Neural cell (in vitro differentiated cells): ENCODE results near the gene CNOT2. TPM values are rescaled to one million over a fixed set of nuclear protein-coding genes. Genes with fewer than 3 reads are reported as not detected.

Experiments
- H2AFZ ChIP-seq: fragments of 200-600, 300-800 bp; sonication (generic), shearing (Covaris generic); 2 replicates; pipeline ENCODE4 v1.6.0; 2014; ENCODE audit warnings: low read depth, mild to moderate bottlenecking, antibody characterized with exemption, low read length, moderate library complexity
- H3F3A ChIP-seq: fragments of 200-600 bp; shearing (Covaris generic); 2 replicates; pipeline ENCODE4 v1.6.1; 2016; ENCODE audit warnings: mild to moderate bottlenecking, moderate library complexity, mixed read lengths, antibody characterized with exemption, low read length; ENCODE audit not compliant: insufficient read depth, poor library complexity, severe bottlenecking
- H3K27ac ChIP-seq: fragments of 200-600, 300-800 bp; sonication (generic), shearing (Covaris generic); 2 replicates; pipeline ENCODE4 v1.5.1; 2014; ENCODE audit warnings: mild to moderate bottlenecking, low read length, moderate library complexity
- H3K27me3 ChIP-seq: fragments of 300-800, 200-600 bp; sonication (generic), shearing (Covaris generic); 2 replicates; pipeline ENCODE4 v1.6.0; 2014; ENCODE audit warnings: mild to moderate bottlenecking, low read depth, low read length, moderate library complexity; ENCODE audit not compliant: insufficient read depth
- H3K36me3 ChIP-seq: fragments of 300-800, 200-600 bp; sonication (generic), shearing (Covaris generic); 2 replicates; pipeline ENCODE4 v1.5.1; 2014; ENCODE audit warnings: mild to moderate bottlenecking, antibody characterized with exemption, low read length, moderate library complexity; ENCODE audit not compliant: insufficient read depth
- H3K4me2 ChIP-seq: fragments of 300-800, 200-600 bp; sonication (generic), shearing (Covaris generic); 2 replicates; pipeline ENCODE4 v1.6.0; 2014; ENCODE audit warnings: mild to moderate bottlenecking, low read length
- H3K4me3 ChIP-seq: fragments of 300-800, 200-600 bp; sonication (generic), shearing (Covaris generic); 2 replicates; pipeline ENCODE4 v1.5.1; 2014; ENCODE audit warnings: mild to moderate bottlenecking, low read length, moderate library complexity
- H3K79me2 ChIP-seq: fragments of 200-600 bp; shearing (Covaris generic); replicated peaks from 2 replicates; pipeline ENCODE4 v1.6.0; 2014; ENCODE audit warnings: mild to moderate bottlenecking, low read length, moderate library complexity; ENCODE audit not compliant: insufficient read depth
- H3K9ac ChIP-seq: fragments of 300-800, 200-600 bp; sonication (generic), shearing (Covaris generic); 2 replicates; pipeline ENCODE4 v1.6.1; 2016; ENCODE audit warnings: mild to moderate bottlenecking, low read length, mixed read lengths
- H3K9me2 ChIP-seq: fragments of 200-600 bp; shearing (Covaris generic); 2 replicates; pipeline ENCODE4 v1.6.1; 2016; ENCODE audit warnings: mild to moderate bottlenecking, low read length, mixed read lengths; ENCODE audit not compliant: insufficient read depth
- H3K9me3 ChIP-seq: fragments of 200-600, 300-800 bp; sonication (generic), shearing (Covaris generic); 2 replicates; pipeline ENCODE4 v1.6.1; 2016; ENCODE audit warnings: mild to moderate bottlenecking, mixed run types, low read length, moderate library complexity, mixed read lengths
- H4K20me1 ChIP-seq: fragments of 200-600 bp; shearing (Covaris generic); 2 replicates; pipeline ENCODE4 v1.6.1; 2016; ENCODE audit warnings: mild to moderate bottlenecking, mixed run types; ENCODE audit not compliant: insufficient read depth
- EP300 ChIP-seq: fragments of 450-650 bp; conservative IDR thresholded peaks from 2 replicates; pipeline ENCODE4 v1.6.1; 2014; ENCODE audit warnings: antibody characterized with exemption, mild to moderate bottlenecking, moderate library complexity; ENCODE audit not compliant: poor library complexity, severe bottlenecking
- EZH2 ChIP-seq: fragments of 200-600, 300-800 bp; shearing (Covaris generic), sonication (generic); IDR thresholded peaks from 2 replicates; pipeline ENCODE4 v1.6.1; 2014; ENCODE audit warnings: antibody characterized with exemption, low read length, borderline replicate concordance, mild to moderate bottlenecking; ENCODE audit not compliant: insufficient read depth, poor library complexity, severe bottlenecking
- MXI1 ChIP-seq: fragments of 450-650 bp; conservative IDR thresholded peaks from 2 replicates; pipeline ENCODE4 v1.6.1; 2014; ENCODE audit warnings: antibody characterized with exemption, mild to moderate bottlenecking; ENCODE audit not compliant: poor library complexity, severe bottlenecking
- POLR2AphosphoS5 ChIP-seq: IDR thresholded peaks from 2 replicates; pipeline ENCODE4 v1.6.1; 2012
- RAD21 ChIP-seq: fragments of 450-650 bp; conservative IDR thresholded peaks from 2 replicates; pipeline ENCODE4 v1.6.1; 2014; ENCODE audit warnings: antibody characterized with exemption, mild to moderate bottlenecking, moderate library complexity
- SMC3 ChIP-seq: fragments of 450-650 bp; conservative IDR thresholded peaks from 2 replicates; pipeline ENCODE4 v1.6.1; 2014; ENCODE audit warnings: antibody characterized with exemption, mild to moderate bottlenecking, moderate library complexity; ENCODE audit not compliant: poor library complexity
- TAF1 ChIP-seq: IDR thresholded peaks from 2 replicates; pipeline ENCODE4 v1.6.1; 2012; ENCODE audit warnings: low read depth
- polyA plus RNA-seq: library from polyadenylated mRNA; depleted of rRNA; stranded (reverse); fragments of >200 nt; gene quantifications from 2 replicates; pipeline ENCODE4 v1.2.3, GENCODE V29; 2014
- TF ChIP-seq, protein P1 (sequence below): fragments of 450-650 bp; IDR thresholded peaks from 2 replicates; pipeline ENCODE4 v1.5.1; 2014; ENCODE audit warnings: antibody characterized with exemption, mild to moderate bottlenecking, moderate library complexity; ENCODE audit not compliant: poor library complexity, severe bottlenecking
- TF ChIP-seq, protein P2 (sequence below): IDR thresholded peaks from 2 replicates; pipeline ENCODE4 v1.6.1; 2012; ENCODE audit warnings: borderline replicate concordance

Gene CNOT2
- polyA plus RNA-seq, 1 donor from 2014 or later = 158 TPM

DNA sequence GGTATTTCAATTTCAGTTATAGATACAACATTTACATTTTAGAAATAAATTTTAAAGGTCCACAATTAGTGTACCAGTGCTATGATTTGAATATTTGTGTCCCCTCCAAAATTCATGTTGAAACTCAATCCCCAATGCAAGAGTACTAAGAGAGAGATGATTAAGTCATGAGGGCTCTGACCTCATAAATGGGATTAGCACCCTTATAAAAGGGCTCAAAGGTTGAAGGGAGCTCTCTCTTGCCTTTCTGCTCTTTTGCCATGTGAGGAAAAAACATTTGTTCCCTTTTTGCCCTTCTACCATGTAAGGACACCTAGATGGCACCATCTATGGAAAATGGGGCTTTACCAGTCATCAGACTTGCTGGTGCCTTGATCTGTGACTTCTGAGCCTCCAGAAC, 25.8 kb upstream of the CNOT2 start:
- H4K20me1 ChIP-seq = no peaks in the 10 kb centered on the region

DNA sequence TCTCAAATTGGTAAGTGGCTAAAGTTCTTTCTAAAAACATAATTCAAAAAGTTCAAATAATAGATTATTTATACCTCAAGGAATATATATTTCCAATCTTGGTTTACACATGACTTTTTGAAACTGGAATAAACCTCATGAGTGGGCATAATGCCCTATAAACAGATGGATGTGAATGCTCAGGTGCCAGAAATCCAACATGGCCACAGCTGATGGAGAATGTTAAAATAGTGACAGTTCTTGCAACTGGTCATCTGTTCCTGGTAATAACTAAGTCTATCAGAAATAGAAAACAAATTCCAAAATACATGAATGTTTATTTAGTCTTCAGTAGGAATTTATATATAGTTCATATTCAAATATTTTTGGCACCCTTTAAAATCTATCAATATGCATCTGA, 21.6 kb upstream of the CNOT2 start:
- no peak overlapping the region for H3K27ac ChIP-seq

More for the DNA sequence above, 25.8 kb upstream of the CNOT2 start:
- Histone ChIP-seq H3F3A (no peaks in the 10 kb centered on the region), H3K79me2 (no peaks in the 10 kb centered on the region), H3K4me3 (no peak overlapping the region), H3K9ac (no peak overlapping the region), H3K9me2 (no peaks in the 10 kb centered on the region), H2AFZ (no peak overlapping the region), H3K27ac (no peak overlapping the region), H3K9me3 (no peaks in the 10 kb centered on the region), H3K27me3 (no peaks in the 10 kb centered on the region), H3K36me3 (no peaks in the 10 kb centered on the region), H3K4me2 (no peak overlapping the region)
- TF ChIP-seq EP300 (no peak), RAD21 (no peak), POLR2AphosphoS5 (no peak), TAF1 (no peak), SMC3 (no peak), MXI1 (no peak), EZH2 (no peak)
- TF ChIP-seq, protein P1, sequence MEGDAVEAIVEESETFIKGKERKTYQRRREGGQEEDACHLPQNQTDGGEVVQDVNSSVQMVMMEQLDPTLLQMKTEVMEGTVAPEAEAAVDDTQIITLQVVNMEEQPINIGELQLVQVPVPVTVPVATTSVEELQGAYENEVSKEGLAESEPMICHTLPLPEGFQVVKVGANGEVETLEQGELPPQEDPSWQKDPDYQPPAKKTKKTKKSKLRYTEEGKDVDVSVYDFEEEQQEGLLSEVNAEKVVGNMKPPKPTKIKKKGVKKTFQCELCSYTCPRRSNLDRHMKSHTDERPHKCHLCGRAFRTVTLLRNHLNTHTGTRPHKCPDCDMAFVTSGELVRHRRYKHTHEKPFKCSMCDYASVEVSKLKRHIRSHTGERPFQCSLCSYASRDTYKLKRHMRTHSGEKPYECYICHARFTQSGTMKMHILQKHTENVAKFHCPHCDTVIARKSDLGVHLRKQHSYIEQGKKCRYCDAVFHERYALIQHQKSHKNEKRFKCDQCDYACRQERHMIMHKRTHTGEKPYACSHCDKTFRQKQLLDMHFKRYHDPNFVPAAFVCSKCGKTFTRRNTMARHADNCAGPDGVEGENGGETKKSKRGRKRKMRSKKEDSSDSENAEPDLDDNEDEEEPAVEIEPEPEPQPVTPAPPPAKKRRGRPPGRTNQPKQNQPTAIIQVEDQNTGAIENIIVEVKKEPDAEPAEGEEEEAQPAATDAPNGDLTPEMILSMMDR = no peak
- TF ChIP-seq, protein P2, sequence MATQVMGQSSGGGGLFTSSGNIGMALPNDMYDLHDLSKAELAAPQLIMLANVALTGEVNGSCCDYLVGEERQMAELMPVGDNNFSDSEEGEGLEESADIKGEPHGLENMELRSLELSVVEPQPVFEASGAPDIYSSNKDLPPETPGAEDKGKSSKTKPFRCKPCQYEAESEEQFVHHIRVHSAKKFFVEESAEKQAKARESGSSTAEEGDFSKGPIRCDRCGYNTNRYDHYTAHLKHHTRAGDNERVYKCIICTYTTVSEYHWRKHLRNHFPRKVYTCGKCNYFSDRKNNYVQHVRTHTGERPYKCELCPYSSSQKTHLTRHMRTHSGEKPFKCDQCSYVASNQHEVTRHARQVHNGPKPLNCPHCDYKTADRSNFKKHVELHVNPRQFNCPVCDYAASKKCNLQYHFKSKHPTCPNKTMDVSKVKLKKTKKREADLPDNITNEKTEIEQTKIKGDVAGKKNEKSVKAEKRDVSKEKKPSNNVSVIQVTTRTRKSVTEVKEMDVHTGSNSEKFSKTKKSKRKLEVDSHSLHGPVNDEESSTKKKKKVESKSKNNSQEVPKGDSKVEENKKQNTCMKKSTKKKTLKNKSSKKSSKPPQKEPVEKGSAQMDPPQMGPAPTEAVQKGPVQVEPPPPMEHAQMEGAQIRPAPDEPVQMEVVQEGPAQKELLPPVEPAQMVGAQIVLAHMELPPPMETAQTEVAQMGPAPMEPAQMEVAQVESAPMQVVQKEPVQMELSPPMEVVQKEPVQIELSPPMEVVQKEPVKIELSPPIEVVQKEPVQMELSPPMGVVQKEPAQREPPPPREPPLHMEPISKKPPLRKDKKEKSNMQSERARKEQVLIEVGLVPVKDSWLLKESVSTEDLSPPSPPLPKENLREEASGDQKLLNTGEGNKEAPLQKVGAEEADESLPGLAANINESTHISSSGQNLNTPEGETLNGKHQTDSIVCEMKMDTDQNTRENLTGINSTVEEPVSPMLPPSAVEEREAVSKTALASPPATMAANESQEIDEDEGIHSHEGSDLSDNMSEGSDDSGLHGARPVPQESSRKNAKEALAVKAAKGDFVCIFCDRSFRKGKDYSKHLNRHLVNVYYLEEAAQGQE = no peak

More for the DNA sequence above, 21.6 kb upstream of the CNOT2 start:
- Histone ChIP-seq H3K4me3 (no peak overlapping the region), H3K9me3 (no peaks in the 10 kb centered on the region), H3K79me2 (no peaks in the 10 kb centered on the region), H3K27me3 (no peaks in the 10 kb centered on the region), H3K36me3 (no peaks in the 10 kb centered on the region), H3K9ac (no peak overlapping the region), H4K20me1 (no peaks in the 10 kb centered on the region), H3F3A (no peaks in the 10 kb centered on the region), H2AFZ (no peak overlapping the region), H3K9me2 (no peaks in the 10 kb centered on the region), H3K4me2 (no peak overlapping the region)
- TF ChIP-seq EP300 (no peak), EZH2 (no peak), SMC3 (no peak), RAD21 (no peak), TAF1 (no peak), MXI1 (no peak), POLR2AphosphoS5 (no peak)
- TF ChIP-seq, protein P2 = no peak
- TF ChIP-seq, protein P1 = no peak
